Thyroid gland (tissue), 4 donors: ENCODE data around the gene IL1B. TPM values are rescaled to one million over a fixed set of nuclear protein-coding genes. Genes with fewer than 3 reads are reported as not detected.

Experiments used
- DNase-seq, 2 donors: peaks; one replicate each; pipeline ENCODE4 v3.0.0-alpha.2; 2019
- H3K27ac ChIP-seq, 3 donors: fragments of 200-600 bp; sonication (generic); 1 replicate in 2 of 3; 2 replicates in 1 of 3; pipeline ENCODE4 v1.5.1; 2016 to 2019; ENCODE audit warnings: mild to moderate bottlenecking in 1 of 3, moderate library complexity in 1 of 3
- H3K27me3 ChIP-seq: fragments of 200-600 bp; sonication (generic); one replicate; pipeline ENCODE4 v1.5.1; 2019
- H3K36me3 ChIP-seq, 2 donors: fragments of 200-600 bp; sonication (generic); one replicate each; pipeline ENCODE4 v1.5.1; 2016 to 2019
- H3K4me1 ChIP-seq, 2 donors: fragments of 200-600 bp; sonication (generic); one replicate each; pipeline ENCODE4 v1.5.1; 2017 to 2019
- H3K4me3 ChIP-seq, 3 donors: fragments of 200-600 bp; sonication (generic); replicated peaks in 1 of 3; 1 replicate in 2 of 3; 2 replicates in 1 of 3; pipeline ENCODE4 v1.5.1; 2016; ENCODE audit warnings: mild to moderate bottlenecking in 1 of 3
- H3K9me3 ChIP-seq: fragments of 200-600 bp; sonication (generic); one replicate; pipeline ENCODE4 v1.5.1; 2017
- CTCF ChIP-seq, 6 experiments: fragments of 200-600 bp in 3 of 6; fragments of 450-650 bp in 3 of 6; sonication (generic) in 3 of 6; IDR thresholded peaks; one replicate each; pipeline ENCODE4 v1.5.1; 2016 to 2019; ENCODE audit warnings: antibody characterized with exemption in 6 of 6, mild to moderate bottlenecking in 2 of 6, inconsistent platforms in 1 of 6, moderate library complexity in 1 of 6
- POLR2A ChIP-seq, 2 donors: fragments of 450-650 bp; IDR thresholded peaks; one replicate each; pipeline ENCODE4 v1.6.1; 2017; ENCODE audit warnings: antibody characterized with exemption in 2 of 2, mild to moderate bottlenecking in 2 of 2, moderate library complexity in 1 of 2
- WGBS, 2 donors: methylation state at CpG; one replicate each; pipeline ENCODE4 v1.1.5; 2017; 5-methylcytosine and 5-hydroxymethylcytosine counted together
- intact Hi-C: fragments of 100-400 bp; cut with DNase I; formaldehyde crosslinking; loops from one replicate; pipeline ENCODE4 v1.15.1; 2023
- total RNA-seq, 4 donors: library from RNA; depleted of rRNA; stranded (reverse); fragments of >200 nt; gene quantifications; one replicate each; pipeline ENCODE4 v1.2.3, GENCODE V29; 2016

The IL1B gene
- total RNA-seq: 1 to 10 TPM in 1 of 4 donors, under 1 TPM in 1, not detected in 2; 0.27 to 1.3 TPM

DNA sequence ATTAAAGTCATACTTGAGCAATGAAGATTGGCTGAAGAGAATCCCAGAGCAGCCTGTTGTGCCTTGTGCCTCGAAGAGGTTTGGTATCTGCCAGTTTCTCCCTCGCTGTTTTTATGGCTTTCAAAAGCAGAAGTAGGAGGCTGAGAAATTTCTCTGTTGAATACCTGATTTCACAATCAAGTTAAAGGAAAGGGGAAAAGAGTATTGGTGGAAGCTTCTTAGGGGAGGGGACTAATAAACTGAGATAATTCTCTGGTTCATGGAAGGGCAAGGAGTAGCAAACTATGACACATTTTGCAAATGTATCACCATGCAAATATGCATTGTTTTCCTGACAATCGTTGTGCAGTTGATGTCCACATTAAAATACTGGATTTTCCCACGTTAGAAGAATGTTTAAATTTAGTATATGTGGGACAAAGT lies at the start of gene IL1B:
IL1B (minus strand) TSS at position 85 of the 423 bp plus-strand sequence. CDS start 550 bp downstream, outside the sequence.
- no peaks in the 10 kb centered on the region for H3K9me3 ChIP-seq
- peaks cover 4 to 6% of the 10 kb centered on the region in 2 donors for H3K4me1 ChIP-seq
- H3K27me3 ChIP-seq: no peaks in the 10 kb centered on the region
- 43 to 46% methylated on average over 4 of the region's 4 CpGs for WGBS, 2 donors
- no peaks in the 10 kb centered on the region for H3K36me3 ChIP-seq
- TF ChIP-seq CTCF (IDR thresholded peaks at IDR 0.05) (no peak), POLR2A (IDR thresholded peaks at IDR 0.05) (no peak)
- DNase-seq: peak; percentile 6 to 15
- intact Hi-C loops: no loop called here
- H3K27ac ChIP-seq: no peak within 1 kb of the TSS
- no peak within 1 kb of the TSS for H3K4me3 ChIP-seq

- TF ChIP-seq CTCF (IDR thresholded peaks at IDR 0.05) (no peak), POLR2A (IDR thresholded peaks at IDR 0.05) (no peak)
- DNase-seq: no peak
- intact Hi-C loops: no loop called here
- Histone ChIP-seq H3K4me1 (no peaks in the 10 kb centered on the region), H3K27me3 (no peaks in the 10 kb centered on the region), H3K36me3 (no peaks in the 10 kb centered on the region), H3K4me3 (no peak overlapping the region), H3K9me3 (no peaks in the 10 kb centered on the region), H3K27ac (no peak overlapping the region)
- WGBS, 2 donors: 84 to 92% methylated on average over 2 of the region's 2 CpGs
Observed at GRCh38 chr2:112886291-112886690, 49.7 kb upstream of the IL1B start.

- H3K4me3 ChIP-seq: no peak overlapping the region
- no peaks in the 10 kb centered on the region for H3K4me1 ChIP-seq
- 85 to 87% methylated on average over 4 of the region's 4 CpGs for WGBS, 2 donors
- intact Hi-C loops: no loop called here
- no peaks in the 10 kb centered on the region for H3K27me3 ChIP-seq
- no peaks in the 10 kb centered on the region for H3K9me3 ChIP-seq
- H3K36me3 ChIP-seq: no peaks in the 10 kb centered on the region
- DNase-seq: no peak
- TF ChIP-seq CTCF (IDR thresholded peaks at IDR 0.05) (no peak), POLR2A (IDR thresholded peaks at IDR 0.05) (no peak)
- H3K27ac ChIP-seq: no peak overlapping the region
Observed at GRCh38 chr2:112885506-112885902, 48.9 kb upstream of the IL1B start.

- no peak overlapping the region for H3K4me3 ChIP-seq
- DNase-seq: peak; percentile 3 to 11
- H3K4me1 ChIP-seq: no peaks in the 10 kb centered on the region
- H3K9me3 ChIP-seq: no peaks in the 10 kb centered on the region
- intact Hi-C loops: no loop called here
- TF ChIP-seq CTCF (IDR thresholded peaks at IDR 0.05) (peak; percentile 16 to 46 (median 30)), POLR2A (IDR thresholded peaks at IDR 0.05) (no peak)
- H3K27ac ChIP-seq: no peak overlapping the region
- WGBS, 2 donors: 49 to 53% methylated on average over 6 of the region's 6 CpGs
- no peaks in the 10 kb centered on the region for H3K36me3 ChIP-seq
- no peaks in the 10 kb centered on the region for H3K27me3 ChIP-seq
Observed at GRCh38 chr2:112884869-112885505, 48.4 kb upstream of the IL1B start.

GRCh38 chr2:112883669-112884068 lies 47.1 kb upstream of the IL1B start:
- no peaks in the 10 kb centered on the region for H3K36me3 ChIP-seq
- no peaks in the 10 kb centered on the region for H3K9me3 ChIP-seq
- no peak overlapping the region for H3K27ac ChIP-seq
- H3K4me3 ChIP-seq: no peak overlapping the region
- intact Hi-C loops: no loop called here
- no peaks in the 10 kb centered on the region for H3K4me1 ChIP-seq
- WGBS, 2 donors: 83 to 92% methylated on average over 2 of the region's 2 CpGs
- no peak for DNase-seq
- no peak for TF ChIP-seq CTCF (IDR thresholded peaks at IDR 0.05)
- TF ChIP-seq POLR2A (IDR thresholded peaks at IDR 0.05): no peak
- H3K27me3 ChIP-seq: no peaks in the 10 kb centered on the region
